HG03066 (cell line): ENCODE data around the gene TNC.
"Not testable (repeated sequence)": the region's sequence is repeated elsewhere in the genome, so short reads cannot be mapped to it uniquely, and the experiment has no call there.

Experiments used
- ATAC-seq: cut with Tn5 transposase; IDR thresholded peaks from one replicate; pipeline ENCODE4 v1.9.1; 2021; ENCODE audit warnings: low read depth; ENCODE audit not compliant: unreplicated experiment

The TNC gene

GRCh38 chr9:115135821-115136778 is 18.1 kb upstream of the TNC start:
- ATAC-seq, result no peak

- no peak for ATAC-seq
These were observed 17.0 kb upstream of the TNC start for GRCh38 chr9:115134941-115135340.

- ATAC-seq, result no peak
These were observed 15.7 kb upstream of the TNC start for GRCh38 chr9:115133649-115134048.

GRCh38 chr9:115132648-115133047 is 14.7 kb upstream of the TNC start:
- ATAC-seq, result no peak

- no peak for ATAC-seq
These were observed 12.2 kb upstream of the TNC start for GRCh38 chr9:115130176-115130575.

- ATAC-seq, result not testable (repeated sequence)
These were observed 10.8 kb upstream of the TNC start for GRCh38 chr9:115128726-115129125.

GRCh38 chr9:115127191-115127817 is 9.3 kb upstream of the TNC start:
- no peak for ATAC-seq

GRCh38 chr9:115126404-115126803 is 8.4 kb upstream of the TNC start:
- no peak for ATAC-seq

GRCh38 chr9:115122937-115123336 is 5.0 kb upstream of the TNC start:
- no peak for ATAC-seq

GRCh38 chr9:115121181-115121580 is 3.2 kb upstream of the TNC start:
- ATAC-seq, result no peak

- no peak for ATAC-seq
These were observed 892 bp upstream of the TNC start for GRCh38 chr9:115118879-115119218.

GRCh38 chr9:115116421-115117284 is 1.3 kb downstream of the TNC start:
- no peak for ATAC-seq

- ATAC-seq, result no peak
These were observed 2.0 kb downstream of the TNC start for GRCh38 chr9:115115924-115116323.

- ATAC-seq, result no peak
These were observed 2.7 kb downstream of the TNC start for GRCh38 chr9:115115117-115115880.

- no peak for ATAC-seq
These were observed 3.4 kb downstream of the TNC start for GRCh38 chr9:115114546-115114945.

GRCh38 chr9:115114084-115114483 is 3.9 kb downstream of the TNC start:
- no peak for ATAC-seq

GRCh38 chr9:115111874-115112273 is 6.1 kb downstream of the TNC start:
- no peak for ATAC-seq

- ATAC-seq, result no peak
These were observed 8.5 kb downstream of the TNC start for GRCh38 chr9:115109486-115109885.

- no peak for ATAC-seq
These were observed 10.3 kb downstream of the TNC start for GRCh38 chr9:115107701-115108100.

GRCh38 chr9:115106642-115107041 is 11.3 kb downstream of the TNC start:
- ATAC-seq, result no peak
